ENCODE data around the gene KLHL30. TPM values are rescaled to one million over a fixed set of nuclear protein-coding genes. Genes with fewer than 3 reads are reported as not detected.

KLHL30 gene
- total RNA-seq, 2 donors from 2014 or later: 24.9 to 29.0 TPM

GRCh38 chr2:238155051-238155760, 16.7 kb downstream of the KLHL30 start:
- TF ChIP-seq CTCF (IDR thresholded peaks at IDR 0.05): no peak
- Histone ChIP-seq H3K36me3 (no peaks in the 10 kb centered on the region), H3K27me3 (no peaks in the 10 kb centered on the region), H3K27ac (peak overlapping the region in 1 of 2 donors; percentile 23), H3K4me3 (no peak overlapping the region), H3K9me3 (no peaks in the 10 kb centered on the region), H3K4me1 (peaks cover 0 to 15% of the 10 kb centered on the region in 2 donors)
- DNase-seq (ENCODE audit: low spot score): peak; percentile 71

- H3K9me3 ChIP-seq: no peaks in the 10 kb centered on the region
- peaks cover 0 to 15% of the 10 kb centered on the region in 2 donors for H3K4me1 ChIP-seq
- DNase-seq (ENCODE audit: low spot score): no peak
- no peak overlapping the region for H3K4me3 ChIP-seq
- no peak for TF ChIP-seq CTCF (IDR thresholded peaks at IDR 0.05)
- no peaks in the 10 kb centered on the region for H3K27me3 ChIP-seq
- no peaks in the 10 kb centered on the region for H3K36me3 ChIP-seq
- H3K27ac ChIP-seq: peak overlapping the region in 1 of 2 donors; percentile 23
These were observed 17.6 kb downstream of the KLHL30 start for GRCh38 chr2:238155761-238156694.

- Histone ChIP-seq H3K27me3 (no peaks in the 10 kb centered on the region), H3K4me1 (peaks cover 0 to 15% of the 10 kb centered on the region in 2 donors), H3K27ac (no peak overlapping the region), H3K4me3 (no peak overlapping the region), H3K9me3 (no peaks in the 10 kb centered on the region), H3K36me3 (no peaks in the 10 kb centered on the region)
- no peak for TF ChIP-seq CTCF (IDR thresholded peaks at IDR 0.05)
- DNase-seq (ENCODE audit: low spot score): no peak
These were observed 19.1 kb downstream of the KLHL30 start for GRCh38 chr2:238157506-238158017.

- Histone ChIP-seq H3K27me3 (no peaks in the 10 kb centered on the region), H3K27ac (no peak overlapping the region), H3K4me1 (peaks cover 0 to 15% of the 10 kb centered on the region in 2 donors), H3K36me3 (no peaks in the 10 kb centered on the region), H3K9me3 (no peaks in the 10 kb centered on the region), H3K4me3 (no peak overlapping the region)
- TF ChIP-seq CTCF (IDR thresholded peaks at IDR 0.05): no peak
- no peak for DNase-seq (ENCODE audit: low spot score)
These were observed 19.6 kb downstream of the KLHL30 start for GRCh38 chr2:238158018-238158508.

- DNase-seq (ENCODE audit: low spot score): no peak
- Histone ChIP-seq H3K4me1 (peaks cover 0 to 18% of the 10 kb centered on the region in 2 donors), H3K27me3 (no peaks in the 10 kb centered on the region), H3K27ac (no peak within 1 kb of the TSS), H3K36me3 (no peaks in the 10 kb centered on the region), H3K4me3 (peak within 1 kb of the TSS; percentile 21 to 42), H3K9me3 (no peaks in the 10 kb centered on the region)
- peak; percentile 51 to 71 for TF ChIP-seq CTCF (IDR thresholded peaks at IDR 0.05)
These were observed 20.1 kb downstream of the KLHL30 start, which contains the start of gene ERFE for GRCh38 chr2:238158509-238159070. Gene ERFE (plus strand): TSS chr2:238158970. CDS start chr2:238159008, 38 bp downstream.

All from right atrium auricular region (tissue), 2 donors.